Gastrocnemius medialis (tissue), 4 donors: Measurements from ENCODE around the gene FMC1. TPM values are rescaled to one million over a fixed set of nuclear protein-coding genes. Genes with fewer than 3 reads are reported as not detected.

ENCODE experiments used
- ATAC-seq, 2 donors: fragments of 150-250 bp; one replicate each; pipeline ENCODE4 v1.9.1; 2016
- DNase-seq, 2 donors: peaks; one replicate each; pipeline ENCODE4 v3.0.0-alpha.2; 2019
- H3K27ac ChIP-seq, 4 donors: fragments of 200-600 bp; sonication (generic); 1 replicate in 1 of 4; 2 replicates in 3 of 4; pipeline ENCODE4 v1.5.1; 2016 to 2018; ENCODE audit warnings: mild to moderate bottlenecking in 2 of 4, moderate library complexity in 1 of 4
- H3K27me3 ChIP-seq, 3 donors: fragments of 200-600 bp; sonication (generic) in 2 of 3; 1 replicate in 1 of 3; 2 replicates in 2 of 3; pipeline versions ENCODE4 v1.5.1 to v1.6.0; 2016 to 2019; ENCODE audit warnings: mild to moderate bottlenecking in 1 of 3, moderate library complexity in 1 of 3
- H3K36me3 ChIP-seq, 2 donors: fragments of 200-600 bp; sonication (generic) in 1 of 2; one replicate each; pipeline ENCODE4 v1.5.1; 2017 to 2018
- H3K4me1 ChIP-seq, 2 donors: fragments of 200-600 bp; sonication (generic) in 1 of 2; one replicate each; pipeline ENCODE4 v1.5.1; 2016 to 2017; ENCODE audit warnings: mild to moderate bottlenecking in 2 of 2
- H3K4me3 ChIP-seq, 4 donors: fragments of 200-600 bp; sonication (generic) in 3 of 4; 1 replicate in 1 of 4; 2 replicates in 3 of 4; pipeline ENCODE4 v1.5.1; 2016 to 2019; ENCODE audit warnings: mild to moderate bottlenecking in 2 of 4
- H3K9me3 ChIP-seq, 3 donors: fragments of 200-600 bp; sonication (generic) in 2 of 3; 1 replicate in 1 of 3; 2 replicates in 2 of 3; pipeline ENCODE4 v1.5.1; 2016 to 2019
- POLR2A ChIP-seq, 2 donors: fragments of 450-650 bp; IDR thresholded peaks; one replicate each; pipeline ENCODE4 v1.6.1; 2017; ENCODE audit warnings: antibody characterized with exemption in 2 of 2, mild to moderate bottlenecking in 2 of 2, moderate library complexity in 2 of 2
- in situ Hi-C, 4 donors: fragments of 200-750 bp; cut with MboI; loops; one replicate each; pipeline versions ENCODE4 v1.15.0 to v1.8.0; 2017; ENCODE audit warnings: low sequenced_read_pairs in 4 of 4
- intact Hi-C: fragments of 100-400 bp; cut with DNase I; formaldehyde crosslinking; loops from one replicate; pipeline ENCODE4 v1.15.1; 2023; ENCODE audit warnings: low total_unique reads
- total RNA-seq, 4 donors: library from RNA; depleted of rRNA; stranded (reverse); fragments of >200 nt; gene quantifications; one replicate each; pipeline versions ENCODE4 v1.1.0 to v1.2.3, GENCODE V29; 2016
- TF ChIP-seq, protein P1 (sequence below), 5 experiments: fragments of 450-650 bp in 3 of 5; fragments of 200-600 bp in 2 of 5; sonication (generic) in 2 of 5; IDR thresholded peaks in 4 of 5; conservative IDR thresholded peaks in 1 of 5; 1 replicate in 4 of 5; 2 replicates in 1 of 5; pipeline ENCODE4 v1.5.1; 2016 to 2019; ENCODE audit warnings: antibody characterized with exemption in 5 of 5, mild to moderate bottlenecking in 3 of 5, moderate library complexity in 3 of 5

Gene FMC1
- total RNA-seq, 4 donors from 2014 or later: 19.3 to 32.6 (median 31.3) TPM

DNA sequence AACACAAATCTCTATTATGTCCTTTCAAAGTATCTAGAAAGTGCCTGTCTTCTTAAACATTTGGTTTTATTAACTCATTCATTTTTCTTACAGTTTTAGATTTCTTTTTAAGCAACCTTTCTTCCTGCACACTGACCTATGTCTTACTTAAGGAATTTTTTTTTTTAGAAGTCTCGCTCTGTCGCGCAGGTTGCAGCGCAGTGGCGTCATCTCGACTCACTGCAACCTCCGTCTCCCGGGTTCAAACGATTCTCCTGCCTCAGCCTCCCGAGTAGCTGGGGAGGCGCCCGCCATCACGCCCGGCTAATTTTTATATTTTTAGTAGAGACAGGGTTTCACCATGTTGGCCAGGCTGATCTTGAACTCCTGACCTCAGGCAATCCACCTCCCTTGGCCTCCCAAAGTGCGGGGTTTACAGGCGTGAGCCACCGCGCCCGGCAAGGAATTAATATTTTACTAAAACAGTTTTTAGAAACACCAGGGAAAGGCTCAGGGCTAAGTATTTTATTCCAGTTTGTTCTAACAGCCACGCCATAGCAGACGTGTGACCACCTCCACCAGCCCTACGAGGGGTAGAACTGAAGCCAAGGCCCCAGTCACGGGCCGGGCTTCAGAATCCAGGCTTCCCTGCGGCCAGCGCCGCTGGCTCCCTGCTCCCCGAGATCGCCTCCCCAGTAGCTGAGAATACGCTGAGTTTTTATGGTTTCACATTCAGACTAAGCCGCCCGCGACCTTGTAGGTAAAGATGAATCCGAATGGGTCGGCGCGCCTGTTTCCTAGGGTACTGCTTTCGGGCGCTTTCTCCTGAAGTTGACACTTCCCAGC is 17.6 kb downstream of the FMC1 start:
- DNase-seq (no peak), ATAC-seq (peak; percentile 26 to 28)
- intact Hi-C loops: loop anchor here (1.0 to 5.0 kb wide), 5 partner anchors 18 to 819 kb away; partner anchors contain the start of genes KDM7A and UBN2

DNA sequence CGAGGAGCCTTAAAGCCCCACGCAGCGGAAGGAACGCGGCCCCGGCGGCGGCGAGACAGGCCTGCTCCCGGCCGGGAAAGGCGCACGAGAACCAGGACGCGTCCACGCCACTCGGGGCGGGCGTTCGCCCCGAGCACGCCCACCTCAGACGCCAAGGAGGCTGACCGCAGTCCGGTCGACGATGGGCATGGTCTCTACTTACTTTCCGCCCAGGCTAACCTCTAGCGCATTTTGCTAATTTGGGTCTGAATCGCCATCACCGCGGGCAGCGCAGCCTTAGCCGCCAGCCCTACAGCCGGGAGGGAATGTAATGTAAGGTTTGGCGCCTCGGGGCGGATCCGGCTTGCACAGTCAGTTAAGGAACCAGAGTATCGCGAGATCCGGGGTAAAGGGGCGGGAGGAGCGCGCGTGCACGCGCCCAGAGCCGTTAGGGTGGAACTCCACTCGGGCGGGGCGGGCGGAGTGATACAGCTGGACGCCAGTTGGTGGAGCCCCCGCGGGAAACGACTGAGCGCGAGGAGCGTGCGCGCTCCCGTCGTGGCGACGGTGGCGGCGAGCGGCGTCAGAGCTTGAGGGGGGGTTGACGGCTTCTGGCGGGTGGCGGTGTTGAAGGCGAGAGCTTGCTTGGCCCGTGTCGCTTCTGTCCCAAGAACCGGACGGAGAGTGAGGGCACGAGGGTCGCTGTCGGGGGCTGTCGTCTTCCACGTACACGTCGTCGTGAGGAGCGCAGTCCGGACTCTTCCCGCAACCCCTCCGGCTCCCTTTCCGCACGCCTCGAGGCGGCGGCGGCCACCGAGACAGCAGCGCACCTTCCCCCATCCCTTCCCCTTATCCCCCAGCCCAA is 18.5 kb downstream of the FMC1 start, which contains the start of gene LUC7L2:
Gene LUC7L2, plus strand, starts transcription at position 529 of the 844 bp plus-strand sequence. CDS start 368 bp downstream, outside the sequence.
- Histone ChIP-seq H3K4me3 (peak within 1 kb of the TSS; percentile 84 to 99 (median 95)), H3K36me3 (no peaks in the 10 kb centered on the region), H3K27me3 (no peaks in the 10 kb centered on the region), H3K9me3 (no peaks in the 10 kb centered on the region), H3K27ac (peak within 1 kb of the TSS; percentile 99 to 100 (median 100)), H3K4me1 (peaks cover 33 to 34% of the 10 kb centered on the region in 2 donors)
- in situ Hi-C loops (loop anchor here in 1 of 4 donors (25.0 kb wide), 1 partner anchor 247 kb away; the partner anchor contains the start of gene ZC3HAV1), intact Hi-C loops (loop anchor here (1.0 to 5.0 kb wide), 6 partner anchors 19 to 818 kb away; partner anchors contain the start of genes KDM7A and UBN2)
- peak; percentile 90 to 95 for TF ChIP-seq POLR2A (IDR thresholded peaks at IDR 0.05)
- TF ChIP-seq, protein P1, sequence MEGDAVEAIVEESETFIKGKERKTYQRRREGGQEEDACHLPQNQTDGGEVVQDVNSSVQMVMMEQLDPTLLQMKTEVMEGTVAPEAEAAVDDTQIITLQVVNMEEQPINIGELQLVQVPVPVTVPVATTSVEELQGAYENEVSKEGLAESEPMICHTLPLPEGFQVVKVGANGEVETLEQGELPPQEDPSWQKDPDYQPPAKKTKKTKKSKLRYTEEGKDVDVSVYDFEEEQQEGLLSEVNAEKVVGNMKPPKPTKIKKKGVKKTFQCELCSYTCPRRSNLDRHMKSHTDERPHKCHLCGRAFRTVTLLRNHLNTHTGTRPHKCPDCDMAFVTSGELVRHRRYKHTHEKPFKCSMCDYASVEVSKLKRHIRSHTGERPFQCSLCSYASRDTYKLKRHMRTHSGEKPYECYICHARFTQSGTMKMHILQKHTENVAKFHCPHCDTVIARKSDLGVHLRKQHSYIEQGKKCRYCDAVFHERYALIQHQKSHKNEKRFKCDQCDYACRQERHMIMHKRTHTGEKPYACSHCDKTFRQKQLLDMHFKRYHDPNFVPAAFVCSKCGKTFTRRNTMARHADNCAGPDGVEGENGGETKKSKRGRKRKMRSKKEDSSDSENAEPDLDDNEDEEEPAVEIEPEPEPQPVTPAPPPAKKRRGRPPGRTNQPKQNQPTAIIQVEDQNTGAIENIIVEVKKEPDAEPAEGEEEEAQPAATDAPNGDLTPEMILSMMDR (IDR thresholded peaks at IDR 0.05 in 4 of 5, conservative IDR thresholded peaks at IDR 0.05 in 1 of 5): peak in 2 of 5 experiments; percentile 31
- DNase-seq (peak; percentile 99 to 100), ATAC-seq (peak; percentile 87 to 88)

More for the DNA sequence above, 17.6 kb downstream of the FMC1 start:
- peaks cover 30 to 34% of the 10 kb centered on the region in 2 donors for H3K4me1 ChIP-seq
- H3K9me3 ChIP-seq: no peaks in the 10 kb centered on the region
- H3K36me3 ChIP-seq: no peaks in the 10 kb centered on the region
- peak overlapping the region; percentile 84 to 99 (median 95) for H3K4me3 ChIP-seq
- TF ChIP-seq POLR2A (IDR thresholded peaks at IDR 0.05): no peak
- in situ Hi-C loops: loop anchor here in 1 of 4 donors (25.0 kb wide), 1 partner anchor 246 kb away; the partner anchor contains the start of gene ZC3HAV1
- H3K27me3 ChIP-seq: no peaks in the 10 kb centered on the region
- peak overlapping the region; percentile 99 to 100 (median 100) for H3K27ac ChIP-seq

DNA sequence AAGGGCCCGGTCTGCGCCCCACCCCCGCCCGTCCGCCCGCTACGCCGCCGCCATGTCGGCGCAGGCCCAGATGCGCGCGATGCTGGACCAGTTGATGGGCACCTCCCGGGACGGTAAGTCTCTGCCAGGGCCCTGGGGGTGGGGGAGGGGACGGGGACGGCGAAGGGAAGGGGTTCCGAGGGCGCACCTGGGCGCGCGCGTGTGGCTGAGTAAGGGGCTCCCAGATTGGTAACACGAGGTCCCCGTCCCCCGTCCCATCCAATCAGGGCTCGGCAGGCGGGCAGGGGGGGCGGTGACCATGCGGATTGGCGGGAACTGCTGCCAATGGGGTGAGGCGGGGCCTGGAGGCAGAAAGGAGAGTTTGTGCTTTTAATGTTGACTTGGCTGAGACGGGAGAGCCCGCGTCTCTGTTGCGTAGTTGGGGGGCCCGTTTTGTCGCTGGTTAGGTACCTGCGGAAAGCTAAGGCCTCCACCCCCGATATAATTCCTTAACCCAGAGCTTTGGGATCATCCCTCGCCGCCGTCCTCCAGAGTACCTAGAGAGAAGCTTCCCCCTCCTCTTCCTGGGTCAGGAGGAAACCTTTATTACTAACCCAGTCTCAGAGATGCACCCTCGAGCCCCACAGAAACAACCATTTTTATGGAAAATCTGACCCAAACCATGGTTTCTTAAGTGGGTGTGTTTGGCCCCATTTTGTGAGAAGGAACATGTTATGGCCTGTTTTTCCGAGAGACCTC is 19.2 kb downstream of the FMC1 start:
- ATAC-seq: peak; percentile 74 to 77
- Histone ChIP-seq H3K27ac (peak overlapping the region; percentile 99 to 100 (median 100)), H3K4me1 (peaks cover 37 to 39% of the 10 kb centered on the region in 2 donors), H3K36me3 (peaks cover 0 to 6% of the 10 kb centered on the region in 2 donors), H3K9me3 (no peaks in the 10 kb centered on the region), H3K4me3 (peak overlapping the region; percentile 84 to 99 (median 95)), H3K27me3 (no peaks in the 10 kb centered on the region)
- DNase-seq: peak; percentile 98 to 99
- in situ Hi-C loops: loop anchor here in 1 of 4 donors (25.0 kb wide), 1 partner anchor 248 kb away; the partner anchor contains the start of gene ZC3HAV1
- TF ChIP-seq, protein P1 (IDR thresholded peaks at IDR 0.05 in 4 of 5, conservative IDR thresholded peaks at IDR 0.05 in 1 of 5): no peak
- peak; percentile 49 to 75 for TF ChIP-seq POLR2A (IDR thresholded peaks at IDR 0.05)
- intact Hi-C loops: loop anchor here (5.0 kb wide), 1 partner anchor 62 kb away; no protein-coding TSS in a partner anchor

DNA sequence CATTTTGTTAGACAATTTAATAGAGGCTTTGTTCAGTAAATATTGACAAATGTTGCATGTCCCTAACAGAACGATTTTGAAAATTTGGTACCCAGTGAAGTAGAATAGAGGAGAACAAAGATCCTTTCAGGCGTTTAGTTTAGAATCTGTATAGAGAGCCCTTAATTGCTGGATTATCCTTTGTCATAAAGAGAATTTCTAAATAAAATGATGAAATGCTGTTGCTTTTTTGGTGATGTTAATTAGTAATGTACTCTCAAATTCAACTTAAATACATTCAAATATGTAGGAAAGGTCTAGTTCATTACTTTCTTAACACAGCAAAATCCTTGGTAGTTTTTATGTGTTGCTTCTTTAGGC is 19.8 kb downstream of the FMC1 start:
- Histone ChIP-seq H3K9me3 (no peaks in the 10 kb centered on the region), H3K27me3 (no peaks in the 10 kb centered on the region), H3K36me3 (peaks cover 0 to 8% of the 10 kb centered on the region in 2 donors), H3K4me1 (peaks cover 43 to 44% of the 10 kb centered on the region in 2 donors), H3K4me3 (peak overlapping the region; percentile 84 to 99 (median 95)), H3K27ac (peak overlapping the region; percentile 99 to 100 (median 100))
- ATAC-seq (no peak), DNase-seq (no peak)
- intact Hi-C loops (loop anchor here (5.0 kb wide), 1 partner anchor 61 kb away; no protein-coding TSS in a partner anchor), in situ Hi-C loops (loop anchor here in 1 of 4 donors (25.0 kb wide), 1 partner anchor 249 kb away; the partner anchor contains the start of gene ZC3HAV1)
- TF ChIP-seq, protein P1 (IDR thresholded peaks at IDR 0.05 in 4 of 5, conservative IDR thresholded peaks at IDR 0.05 in 1 of 5): no peak
- no peak for TF ChIP-seq POLR2A (IDR thresholded peaks at IDR 0.05)
